Measurements from ENCODE around the gene CYP2A13.

GRCh38 chr19:41116261-41116660 lies 28.0 kb downstream of the CYP2A13 start:
- TF ChIP-seq, protein P1, sequence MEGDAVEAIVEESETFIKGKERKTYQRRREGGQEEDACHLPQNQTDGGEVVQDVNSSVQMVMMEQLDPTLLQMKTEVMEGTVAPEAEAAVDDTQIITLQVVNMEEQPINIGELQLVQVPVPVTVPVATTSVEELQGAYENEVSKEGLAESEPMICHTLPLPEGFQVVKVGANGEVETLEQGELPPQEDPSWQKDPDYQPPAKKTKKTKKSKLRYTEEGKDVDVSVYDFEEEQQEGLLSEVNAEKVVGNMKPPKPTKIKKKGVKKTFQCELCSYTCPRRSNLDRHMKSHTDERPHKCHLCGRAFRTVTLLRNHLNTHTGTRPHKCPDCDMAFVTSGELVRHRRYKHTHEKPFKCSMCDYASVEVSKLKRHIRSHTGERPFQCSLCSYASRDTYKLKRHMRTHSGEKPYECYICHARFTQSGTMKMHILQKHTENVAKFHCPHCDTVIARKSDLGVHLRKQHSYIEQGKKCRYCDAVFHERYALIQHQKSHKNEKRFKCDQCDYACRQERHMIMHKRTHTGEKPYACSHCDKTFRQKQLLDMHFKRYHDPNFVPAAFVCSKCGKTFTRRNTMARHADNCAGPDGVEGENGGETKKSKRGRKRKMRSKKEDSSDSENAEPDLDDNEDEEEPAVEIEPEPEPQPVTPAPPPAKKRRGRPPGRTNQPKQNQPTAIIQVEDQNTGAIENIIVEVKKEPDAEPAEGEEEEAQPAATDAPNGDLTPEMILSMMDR (IDR thresholded peaks at IDR 0.05): no peak
- TF ChIP-seq POLR2A (IDR thresholded peaks at IDR 0.05) (no peak), POLR2AphosphoS5 (IDR thresholded peaks at IDR 0.05) (no peak)
